Mesendoderm (in vitro differentiated cells): ENCODE measurements around the gene KCNA2.

Source experiments
- DNase-seq: peaks from one replicate; pipeline ENCODE4 v3.0.0; 2013
- H2AK5ac ChIP-seq: 2 replicates; pipeline ENCODE4 v1.6.1; 2013; ENCODE audit warnings: low read length, inconsistent platforms
- H2BK120ac ChIP-seq: 2 replicates; pipeline ENCODE4 v1.6.1; 2013; ENCODE audit warnings: low read depth, mild to moderate bottlenecking, low read length, moderate library complexity, mixed read lengths
- H2BK15ac ChIP-seq: replicated peaks from 2 replicates; pipeline ENCODE4 v1.6.1; 2013; ENCODE audit warnings: low read depth, mild to moderate bottlenecking, moderate library complexity
- H2BK5ac ChIP-seq: 2 replicates; pipeline ENCODE4 v1.6.1; 2013; ENCODE audit warnings: low read length, inconsistent platforms
- H3K18ac ChIP-seq: 2 replicates; pipeline ENCODE4 v1.6.1; 2013; ENCODE audit warnings: mild to moderate bottlenecking, low read length, mixed read lengths
- H3K23ac ChIP-seq: one replicate; pipeline ENCODE4 v1.6.1; 2013; ENCODE audit warnings: low read length
- H3K27ac ChIP-seq: 2 replicates; pipeline ENCODE4 v1.5.1; 2013; ENCODE audit warnings: low read depth, mild to moderate bottlenecking, inconsistent platforms, low read length, moderate library complexity
- H3K27me3 ChIP-seq: 2 replicates; pipeline ENCODE4 v1.6.1; 2013; ENCODE audit warnings: low read length, control low read depth, mild to moderate bottlenecking, inconsistent platforms; ENCODE audit not compliant: insufficient read depth, poor library complexity
- H3K36me3 ChIP-seq: 2 replicates; pipeline ENCODE4 v1.6.1; 2013; ENCODE audit warnings: low read length, inconsistent platforms; ENCODE audit not compliant: control insufficient read depth, insufficient read depth
- H3K4ac ChIP-seq: one replicate; pipeline ENCODE4 v1.6.1; 2013; ENCODE audit warnings: low read depth, mild to moderate bottlenecking, low read length, moderate library complexity
- H3K4me1 ChIP-seq: 2 replicates; pipeline ENCODE4 v1.6.1; 2013; ENCODE audit warnings: low read depth, low read length, inconsistent platforms; ENCODE audit not compliant: control insufficient read depth
- H3K4me2 ChIP-seq: 2 replicates; pipeline ENCODE4 v1.6.1; 2013; ENCODE audit warnings: low read length
- H3K4me3 ChIP-seq: 2 replicates; pipeline ENCODE4 v1.5.1; 2013; ENCODE audit warnings: mild to moderate bottlenecking, low read length
- H3K56ac ChIP-seq: one replicate; pipeline ENCODE4 v1.6.1; 2013; ENCODE audit warnings: low read length
- H3K79me1 ChIP-seq: 2 replicates; pipeline ENCODE4 v1.6.1; 2013; ENCODE audit warnings: low read length, inconsistent platforms
- H3K79me2 ChIP-seq: 2 replicates; pipeline ENCODE4 v1.6.1; 2013; ENCODE audit warnings: mild to moderate bottlenecking, low read length; ENCODE audit not compliant: control insufficient read depth, insufficient read depth
- H3K9ac ChIP-seq: 2 replicates; pipeline ENCODE4 v1.6.1; 2013; ENCODE audit warnings: low read length, inconsistent platforms
- H4K5ac ChIP-seq: one replicate; pipeline ENCODE4 v1.6.1; 2013; ENCODE audit warnings: low read length
- H4K8ac ChIP-seq: one replicate; pipeline ENCODE4 v1.6.1; 2013; ENCODE audit warnings: low read depth, mild to moderate bottlenecking, control low read depth, low read length, moderate library complexity
- WGBS: extraction: QIAGEN DNeasy Blood & Tissue Kit; methylation state at CpG from one replicate; pipeline ENCODE4 v1.1.7; 2013; ENCODE audit warnings: low lambda C conversion rate, missing lambda C conversion rate; ENCODE audit not compliant: insufficient coverage; ENCODE audit errors: extremely low coverage; 5-methylcytosine and 5-hydroxymethylcytosine counted together

KCNA2 gene

DNA sequence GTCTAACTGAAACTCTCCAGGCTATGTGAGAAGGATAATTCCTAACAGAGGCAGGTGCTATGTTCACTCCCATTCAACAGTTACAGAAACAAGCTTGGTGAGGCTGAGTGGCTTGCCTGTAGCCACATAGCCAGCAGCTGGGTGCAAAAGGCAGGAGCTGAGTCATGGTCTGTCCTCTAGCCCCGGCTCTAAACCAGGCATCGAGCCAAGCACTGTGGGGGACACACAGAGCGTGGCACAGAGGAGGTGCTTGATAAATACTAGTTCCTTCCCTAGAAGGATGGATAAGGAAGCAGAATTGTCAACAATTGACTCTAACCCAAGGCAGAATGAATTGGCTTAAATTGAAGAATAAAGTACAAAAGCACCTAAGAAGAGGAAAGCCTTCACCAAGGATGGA, 10.4 kb upstream of the KCNA2 start:
- no peak overlapping the region for H3K18ac ChIP-seq
- H2BK15ac ChIP-seq = no peak overlapping the region
- H3K4me1 ChIP-seq = no peaks in the 10 kb centered on the region
- no peaks in the 10 kb centered on the region for H3K36me3 ChIP-seq
- H3K79me2 ChIP-seq = no peaks in the 10 kb centered on the region
- no peak overlapping the region for H3K23ac ChIP-seq
- no peak overlapping the region for H2BK5ac ChIP-seq
- H3K4me2 ChIP-seq = no peak overlapping the region
- H4K8ac ChIP-seq = no peak overlapping the region
- no peak overlapping the region for H3K4me3 ChIP-seq
- no CpG with 5 or more reads among the region's 3 CpGs for WGBS
- no peak overlapping the region for H2BK120ac ChIP-seq
- peak; percentile 3 for DNase-seq
- no peaks in the 10 kb centered on the region for H3K27me3 ChIP-seq
- no peak overlapping the region for H4K5ac ChIP-seq
- no peak overlapping the region for H3K56ac ChIP-seq
- no peak overlapping the region for H2AK5ac ChIP-seq
- H3K27ac ChIP-seq = no peak overlapping the region
- no peak overlapping the region for H3K9ac ChIP-seq
- H3K79me1 ChIP-seq = no peaks in the 10 kb centered on the region
- no peak overlapping the region for H3K4ac ChIP-seq

DNA sequence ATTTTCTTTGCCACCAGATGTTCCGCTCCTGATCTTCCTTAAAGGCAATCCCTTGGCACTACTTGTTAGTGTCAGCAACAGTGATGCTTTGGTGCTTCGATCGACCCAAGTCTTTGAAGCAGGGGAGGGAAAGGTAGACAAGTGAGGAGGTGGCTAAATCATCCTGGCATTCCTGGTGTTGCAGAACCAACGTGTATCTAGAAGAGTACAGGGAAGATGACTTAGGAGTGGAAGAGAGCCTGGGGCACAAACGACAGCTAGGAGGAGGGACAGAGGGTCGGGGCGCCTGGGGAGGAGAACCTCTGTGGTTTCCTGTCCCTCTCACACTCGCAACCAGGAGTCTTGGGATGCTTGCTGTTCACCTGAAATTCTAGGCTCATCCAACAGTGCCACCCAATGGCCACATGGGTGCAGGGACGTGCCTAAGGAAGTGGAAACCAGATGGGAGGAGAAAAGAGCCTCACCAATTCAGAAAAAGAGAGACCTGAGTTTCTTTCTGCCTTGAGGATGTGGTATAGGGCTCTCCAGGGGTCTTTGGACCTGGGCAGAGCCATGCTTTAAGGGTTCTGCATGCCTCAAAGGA, 9.5 kb upstream of the KCNA2 start:
- no peak overlapping the region for H3K23ac ChIP-seq
- no peak overlapping the region for H3K27ac ChIP-seq
- H3K4ac ChIP-seq = no peak overlapping the region
- H2BK120ac ChIP-seq = no peak overlapping the region
- WGBS = no CpG with 5 or more reads among the region's 9 CpGs
- no peak overlapping the region for H4K5ac ChIP-seq
- H2BK5ac ChIP-seq = no peak overlapping the region
- no peak overlapping the region for H3K9ac ChIP-seq
- no peak overlapping the region for H3K18ac ChIP-seq
- no peaks in the 10 kb centered on the region for H3K36me3 ChIP-seq
- no peak overlapping the region for H2AK5ac ChIP-seq
- H3K4me3 ChIP-seq = no peak overlapping the region
- H2BK15ac ChIP-seq = no peak overlapping the region
- no peak overlapping the region for H3K56ac ChIP-seq
- H4K8ac ChIP-seq = no peak overlapping the region
- H3K79me1 ChIP-seq = no peaks in the 10 kb centered on the region
- H3K27me3 ChIP-seq = no peaks in the 10 kb centered on the region
- H3K79me2 ChIP-seq = no peaks in the 10 kb centered on the region
- H3K4me1 ChIP-seq = no peaks in the 10 kb centered on the region
- peak; percentile 88 for DNase-seq
- H3K4me2 ChIP-seq = no peak overlapping the region

DNA sequence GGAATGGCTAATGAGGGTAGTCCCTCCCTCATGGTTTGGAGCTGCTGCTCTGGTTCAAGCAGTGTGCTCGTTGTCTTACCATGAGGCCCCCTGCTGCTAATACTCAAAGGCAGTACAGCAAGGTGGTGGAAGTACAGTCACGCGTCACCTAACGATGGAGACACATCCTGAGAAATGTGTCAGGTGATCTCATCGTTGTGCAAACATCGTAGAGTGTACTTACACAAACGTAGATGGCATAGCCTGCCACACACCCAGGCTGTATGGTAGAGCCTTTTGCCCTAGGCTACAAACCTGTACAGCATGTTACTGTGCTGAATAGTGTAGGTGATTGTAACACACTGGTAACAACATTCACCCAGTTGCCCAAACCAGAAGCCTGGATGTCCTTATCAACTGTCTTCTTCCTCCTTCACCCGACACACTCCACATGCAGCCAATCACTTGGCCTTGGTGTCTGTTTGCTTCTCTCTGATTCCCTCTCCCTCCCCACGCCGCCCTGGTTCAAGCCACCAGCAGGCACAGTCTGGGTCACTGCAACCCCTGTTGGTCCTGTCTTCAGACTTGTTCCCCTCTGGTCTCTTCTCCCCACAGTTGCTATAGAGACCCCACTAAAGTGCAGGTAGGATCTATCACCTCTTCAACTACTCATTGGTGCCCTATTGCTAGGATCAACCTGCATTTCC, 6.0 kb upstream of the KCNA2 start:
- Histone ChIP-seq H3K23ac (no peak overlapping the region), H4K5ac (no peak overlapping the region), H3K18ac (no peak overlapping the region), H3K56ac (no peak overlapping the region), H4K8ac (no peak overlapping the region), H3K27me3 (peaks cover 22% of the 10 kb centered on the region), H3K4me3 (no peak overlapping the region), H3K4me1 (no peaks in the 10 kb centered on the region), H3K36me3 (no peaks in the 10 kb centered on the region), H3K4me2 (no peak overlapping the region), H3K79me1 (no peaks in the 10 kb centered on the region), H3K27ac (no peak overlapping the region), H2BK15ac (no peak overlapping the region), H3K9ac (no peak overlapping the region), H3K4ac (no peak overlapping the region), H2AK5ac (no peak overlapping the region), H3K79me2 (no peaks in the 10 kb centered on the region), H2BK5ac (no peak overlapping the region), H2BK120ac (no peak overlapping the region)
- no CpG with 5 or more reads among the region's 10 CpGs for WGBS
- peak; percentile 4 for DNase-seq

DNA sequence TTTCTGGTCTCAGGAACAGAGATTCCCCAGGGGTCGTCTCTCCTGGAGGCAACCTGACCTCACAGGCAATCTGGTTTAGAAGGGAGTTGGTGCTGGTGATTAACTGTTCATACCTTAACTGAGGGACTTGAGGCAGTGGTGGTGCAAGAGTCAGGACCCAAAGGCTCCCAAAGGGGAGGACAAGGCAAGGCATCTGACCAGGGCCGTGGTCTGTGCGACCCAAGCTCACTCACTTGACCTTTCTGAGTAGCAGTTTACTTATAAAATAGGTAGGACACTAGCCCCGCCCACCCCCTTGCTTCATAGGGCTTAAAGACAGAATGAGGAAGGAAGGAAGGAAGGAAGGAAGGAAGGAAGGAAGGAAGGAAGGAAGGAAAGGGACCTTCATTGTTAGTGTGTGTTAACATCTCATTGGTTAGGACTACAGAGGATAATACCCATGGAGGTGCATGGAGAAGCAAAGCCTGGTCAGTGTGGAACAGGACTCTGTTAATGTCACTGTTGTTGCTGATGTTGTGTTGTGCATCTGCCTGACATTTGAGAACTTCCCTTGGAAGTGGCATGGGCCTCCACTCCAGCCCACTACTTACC, 4.6 kb upstream of the KCNA2 start:
- no peak overlapping the region for H3K4me3 ChIP-seq
- H3K4ac ChIP-seq = no peak overlapping the region
- no peak overlapping the region for H3K56ac ChIP-seq
- H4K8ac ChIP-seq = no peak overlapping the region
- H3K9ac ChIP-seq = no peak overlapping the region
- no peaks in the 10 kb centered on the region for H3K79me1 ChIP-seq
- H2AK5ac ChIP-seq = no peak overlapping the region
- H2BK120ac ChIP-seq = no peak overlapping the region
- H2BK5ac ChIP-seq = no peak overlapping the region
- no peaks in the 10 kb centered on the region for H3K36me3 ChIP-seq
- H2BK15ac ChIP-seq = no peak overlapping the region
- no peaks in the 10 kb centered on the region for H3K4me1 ChIP-seq
- H3K79me2 ChIP-seq = no peaks in the 10 kb centered on the region
- peaks cover 28% of the 10 kb centered on the region for H3K27me3 ChIP-seq
- no peak for DNase-seq
- WGBS = no CpG with 5 or more reads among the region's 4 CpGs
- H3K27ac ChIP-seq = no peak overlapping the region
- no peak overlapping the region for H4K5ac ChIP-seq
- no peak overlapping the region for H3K23ac ChIP-seq
- no peak overlapping the region for H3K4me2 ChIP-seq
- no peak overlapping the region for H3K18ac ChIP-seq

DNA sequence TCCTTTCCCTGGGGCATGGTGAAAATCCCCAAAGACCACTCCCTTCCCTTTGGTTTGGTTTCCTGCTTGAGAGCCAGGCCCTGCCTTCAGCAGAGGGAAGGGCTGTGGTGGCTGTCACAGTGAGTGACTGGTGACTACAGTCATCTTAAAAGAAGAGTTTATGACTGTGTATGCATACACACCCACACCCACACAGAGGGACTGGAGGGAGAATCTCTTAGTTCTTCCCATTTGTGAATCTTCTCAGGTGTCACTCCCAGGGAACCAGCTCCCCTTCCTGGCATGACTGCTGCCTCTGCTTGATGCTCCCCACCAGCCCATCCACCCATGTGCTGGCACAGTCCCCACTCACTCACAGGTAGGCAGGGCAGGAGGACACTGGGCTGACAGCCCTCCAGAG, 3.9 kb upstream of the KCNA2 start:
- Histone ChIP-seq H2BK5ac (no peak overlapping the region), H3K4me2 (no peak overlapping the region), H3K9ac (no peak overlapping the region), H4K8ac (no peak overlapping the region), H3K56ac (no peak overlapping the region), H3K27me3 (peaks cover 28% of the 10 kb centered on the region), H2BK15ac (no peak overlapping the region), H3K4me1 (peaks cover 2% of the 10 kb centered on the region), H3K4me3 (no peak overlapping the region), H3K4ac (no peak overlapping the region), H2AK5ac (no peak overlapping the region), H4K5ac (no peak overlapping the region), H2BK120ac (no peak overlapping the region), H3K79me2 (no peaks in the 10 kb centered on the region), H3K23ac (no peak overlapping the region), H3K79me1 (no peaks in the 10 kb centered on the region), H3K36me3 (no peaks in the 10 kb centered on the region), H3K18ac (no peak overlapping the region), H3K27ac (no peak overlapping the region)
- DNase-seq = no peak
